Small intestine (tissue), 7 donors: ENCODE measurements around the gene CTSO. TPM values are rescaled to one million over a fixed set of nuclear protein-coding genes. Genes with fewer than 3 reads are reported as not detected.

Experiments used
- DNase-seq, 2 donors: peaks; one replicate each; pipeline versions ENCODE4 v3.0.0 to v3.0.0-alpha.2; 2013
- FAIRE-seq: peaks from 2 replicates; lab custom pipeline; 2012; peaks lifted over from hg19 to GRCh38; lab: Jason Lieb, UNC
- H3K27ac ChIP-seq, 3 donors: one replicate each; pipeline ENCODE4 v1.5.1; 2013; ENCODE audit warnings: low read length in 2 of 3, mild to moderate bottlenecking in 2 of 3, control low read depth in 1 of 3, inconsistent platforms in 1 of 3, low read depth in 1 of 3, moderate library complexity in 1 of 3
- H3K27me3 ChIP-seq, 3 donors: one replicate each; pipeline ENCODE4 v1.6.1; 2013; ENCODE audit warnings: low read length in 3 of 3, inconsistent platforms in 1 of 3; ENCODE audit not compliant: control insufficient read depth in 3 of 3, insufficient read depth in 3 of 3
- H3K36me3 ChIP-seq, 3 donors: one replicate each; pipeline ENCODE4 v1.6.1; 2013; ENCODE audit warnings: low read length in 3 of 3, inconsistent platforms in 1 of 3, low read depth in 1 of 3, mild to moderate bottlenecking in 1 of 3, moderate library complexity in 1 of 3; ENCODE audit not compliant: control insufficient read depth in 3 of 3, insufficient read depth in 2 of 3
- H3K4me1 ChIP-seq, 3 donors: one replicate each; pipeline ENCODE4 v1.6.1; 2013; ENCODE audit warnings: low read length in 2 of 3, inconsistent platforms in 1 of 3, low read depth in 1 of 3, mild to moderate bottlenecking in 1 of 3, moderate library complexity in 1 of 3; ENCODE audit not compliant: control insufficient read depth in 3 of 3, insufficient read depth in 2 of 3
- H3K4me3 ChIP-seq, 3 donors: one replicate each; pipeline ENCODE4 v1.5.1; 2013; ENCODE audit warnings: low read length in 3 of 3, control low read depth in 1 of 3, inconsistent platforms in 1 of 3, low read depth in 1 of 3, mild to moderate bottlenecking in 1 of 3, moderate library complexity in 1 of 3
- H3K9me3 ChIP-seq, 2 donors: one replicate each; pipeline ENCODE4 v1.6.1; 2013; ENCODE audit warnings: low read depth in 1 of 2, low read length in 1 of 2; ENCODE audit not compliant: control insufficient read depth in 2 of 2, insufficient read depth in 1 of 2
- WGBS, 3 donors: extraction: QIAGEN DNeasy Blood & Tissue Kit; methylation state at CpG; one replicate each; pipeline ENCODE4 v1.1.7; 2013; 5-methylcytosine and 5-hydroxymethylcytosine counted together
- polyA plus RNA-seq, 4 donors: library from polyadenylated mRNA; stranded (reverse) in 3 of 4; unstranded in 1 of 4; fragments of 200-250 nt in 3 of 4; fragments of 120-200 nt in 1 of 4; gene quantifications; one replicate each; pipeline versions ENCODE4 v1.2.1 to v1.2.3, GENCODE V29; 2013
- donor health status: healthy with polysubstance abuse.
- donor health status: control.
- donor health status: control.
- donor health status: Bipolar disorder and iron deficiency.
- donor health status: healthy.

Gene CTSO
- polyA plus RNA-seq, 4 donors, result 6.5 to 35.1 (median 9.9) TPM

GRCh38 chr4:155962767-155963166, 9.1 kb upstream of the CTSO start:
- H3K27ac ChIP-seq, result no peak overlapping the region

GRCh38 chr4:155961575-155961974, 7.9 kb upstream of the CTSO start:
- Histone ChIP-seq H3K27ac (no peak overlapping the region), H3K4me3 (no peak overlapping the region), H3K36me3 (no peaks in the 10 kb centered on the region), H3K4me1 (no peaks in the 10 kb centered on the region), H3K9me3 (no peaks in the 10 kb centered on the region), H3K27me3 (no peaks in the 10 kb centered on the region)
- 90 to 91% (median 90%) methylated on average over 4 of the region's 4 CpGs for WGBS, 3 donors
- DNase-seq (no peak), FAIRE-seq (no peak)

More at GRCh38 chr4:155962767-155963166, 9.1 kb upstream of the CTSO start:
- no peaks in the 10 kb centered on the region for H3K9me3 ChIP-seq
- no peaks in the 10 kb centered on the region for H3K27me3 ChIP-seq
- H3K36me3 ChIP-seq, result no peaks in the 10 kb centered on the region
- H3K4me3 ChIP-seq, result no peak overlapping the region
- FAIRE-seq (no peak), DNase-seq (no peak)
- whole genome bisulfite sequencing, 3 donors, result 18 to 52% (median 19%) methylated on average over 2 of the region's 2 CpGs
- no peaks in the 10 kb centered on the region for H3K4me1 ChIP-seq

GRCh38 chr4:155960522-155960921, 6.9 kb upstream of the CTSO start:
- WGBS, 3 donors, result 64 to 71% (median 70%) methylated on average over 5 of the region's 5 CpGs
- Histone ChIP-seq H3K4me3 (no peak overlapping the region), H3K36me3 (no peaks in the 10 kb centered on the region), H3K27me3 (no peaks in the 10 kb centered on the region), H3K9me3 (no peaks in the 10 kb centered on the region), H3K27ac (no peak overlapping the region), H3K4me1 (peaks cover 0 to under 1% (median 0%) of the 10 kb centered on the region in 3 donors)
- no peak for DNase-seq
- no peak for FAIRE-seq

GRCh38 chr4:155959417-155959816, 5.8 kb upstream of the CTSO start:
- Histone ChIP-seq H3K27ac (no peak overlapping the region), H3K27me3 (no peaks in the 10 kb centered on the region), H3K36me3 (no peaks in the 10 kb centered on the region), H3K4me1 (peaks cover 0 to 7% (median 2%) of the 10 kb centered on the region in 3 donors), H3K9me3 (no peaks in the 10 kb centered on the region), H3K4me3 (no peak overlapping the region)
- 64 to 82% (median 81%) methylated on average over 4 of the region's 4 CpGs for WGBS, 3 donors
- DNase-seq (no peak), FAIRE-seq (no peak)

GRCh38 chr4:155956461-155956860, 2.8 kb upstream of the CTSO start:
- Histone ChIP-seq H3K4me3 (no peak overlapping the region), H3K27me3 (no peaks in the 10 kb centered on the region), H3K27ac (no peak overlapping the region), H3K9me3 (no peaks in the 10 kb centered on the region), H3K4me1 (peaks cover 3 to 16% (median 4%) of the 10 kb centered on the region in 3 donors), H3K36me3 (no peaks in the 10 kb centered on the region)
- FAIRE-seq, result no peak
- DNase-seq, result no peak
- WGBS, 3 donors, result 64 to 71% (median 67%) methylated on average over 2 of the region's 2 CpGs

- WGBS, 3 donors, result 14 to 56% (median 37%) methylated on average over 4 of the region's 4 CpGs
- Histone ChIP-seq H3K27ac (peak overlapping the region in 1 of 3 donors; percentile 97), H3K9me3 (no peaks in the 10 kb centered on the region), H3K4me1 (peaks cover 3 to 16% (median 4%) of the 10 kb centered on the region in 3 donors), H3K4me3 (no peak overlapping the region), H3K27me3 (no peaks in the 10 kb centered on the region), H3K36me3 (peaks cover 0 to 4% (median 0%) of the 10 kb centered on the region in 3 donors)
- DNase-seq, result peak; percentile 85 to 91
- peak; percentile 90 for FAIRE-seq
These were observed 1.3 kb upstream of the CTSO start for GRCh38 chr4:155954939-155955338.

GRCh38 chr4:155954118-155954685, 536 bp upstream of the CTSO start:
- peaks cover 3 to 16% (median 4%) of the 10 kb centered on the region in 3 donors for H3K4me1 ChIP-seq
- 40 to 61% (median 48%) methylated on average over 11 of the region's 11 CpGs for WGBS, 3 donors
- DNase-seq (peak in 1 of 2 donors; percentile 26), FAIRE-seq (no peak)
- H3K27ac ChIP-seq, result peak overlapping the region; percentile 97 to 100 (median 100)
- H3K36me3 ChIP-seq, result peaks cover 0 to 4% (median 0%) of the 10 kb centered on the region in 3 donors
- no peaks in the 10 kb centered on the region for H3K27me3 ChIP-seq
- H3K9me3 ChIP-seq, result no peaks in the 10 kb centered on the region
- peak overlapping the region; percentile 75 to 88 (median 87) for H3K4me3 ChIP-seq

- DNase-seq (no peak), FAIRE-seq (no peak)
- Histone ChIP-seq H3K4me1 (peaks cover 3 to 16% (median 4%) of the 10 kb centered on the region in 3 donors), H3K4me3 (peak overlapping the region in 2 of 3 donors; percentile 1 to 75), H3K27ac (peak overlapping the region in 2 of 3 donors; percentile 39 to 97), H3K9me3 (no peaks in the 10 kb centered on the region), H3K36me3 (peaks cover 0 to 4% (median 0%) of the 10 kb centered on the region in 3 donors), H3K27me3 (no peaks in the 10 kb centered on the region)
- WGBS, 3 donors, result 52 to 60% (median 57%) methylated on average over 6 of the region's 6 CpGs
These were observed 1.2 kb downstream of the CTSO start for GRCh38 chr4:155952501-155952901.
